Fibroblast of skin of left biceps (primary cell): ENCODE data around the gene LPCAT1.

Source experiments
- DNase-seq, 2 experiments: peaks; one replicate each; pipeline ENCODE4 v3.0.0-alpha.2; 2013; ENCODE audit warnings: low read depth in 2 of 2

LPCAT1 gene

GRCh38 chr5:1412163-1412562 is 111.6 kb downstream of the LPCAT1 start:
- DNase-seq: no peak
